SH-SY5Y (cell line): Measurements from ENCODE around the gene DNAJB12.

Experiments used
- GATA2 ChIP-seq: IDR thresholded peaks from 2 replicates; pipeline ENCODE4 v1.6.1; 2011; ENCODE audit warnings: mild to moderate bottlenecking, low read depth, low read length
- GATA3 ChIP-seq: IDR thresholded peaks from 2 replicates; pipeline ENCODE4 v1.6.1; 2011; ENCODE audit warnings: low read depth, mild to moderate bottlenecking, low read length, moderate library complexity

DNAJB12 gene

DNA sequence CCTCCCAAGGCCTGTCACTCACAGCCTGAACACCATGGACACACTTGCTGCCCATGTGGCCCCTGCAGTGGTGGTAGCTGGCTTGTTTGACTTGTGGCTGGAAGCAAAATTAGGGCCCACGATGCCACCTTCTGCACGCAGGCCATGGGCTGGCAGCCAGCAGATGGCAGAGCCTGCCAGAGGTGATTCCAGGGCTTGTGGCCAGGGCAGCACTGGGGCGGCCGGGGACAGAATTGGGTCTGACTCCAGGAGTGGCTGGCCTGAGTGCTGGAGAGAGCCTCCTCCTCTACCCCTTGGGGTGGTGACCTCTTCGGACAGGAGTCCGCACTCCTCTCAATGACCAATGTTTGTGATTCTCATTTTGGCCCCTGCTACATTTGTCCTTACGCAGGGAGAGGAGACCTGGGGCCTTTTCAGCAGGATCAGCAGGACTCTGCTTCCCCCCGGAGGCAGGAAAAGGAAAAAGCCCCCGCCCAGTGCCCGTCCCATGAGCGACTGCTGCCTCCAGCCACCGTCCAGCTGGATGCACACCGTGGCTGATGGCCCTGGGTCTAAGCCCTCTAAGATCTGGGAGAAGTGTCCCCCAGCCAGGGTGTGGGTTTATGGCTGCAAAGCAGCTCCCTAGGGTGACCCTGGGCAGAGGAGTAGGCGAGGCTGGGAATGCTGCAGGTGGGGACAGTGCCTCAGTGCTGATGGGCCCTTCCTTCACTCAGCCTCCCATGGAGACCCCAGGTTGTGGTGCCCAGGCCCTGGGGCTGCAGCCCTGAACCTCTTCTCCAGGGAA is 26.5 kb downstream of the DNAJB12 start:
- TF ChIP-seq GATA3 = no peak
- TF ChIP-seq GATA2 = no peak

DNA sequence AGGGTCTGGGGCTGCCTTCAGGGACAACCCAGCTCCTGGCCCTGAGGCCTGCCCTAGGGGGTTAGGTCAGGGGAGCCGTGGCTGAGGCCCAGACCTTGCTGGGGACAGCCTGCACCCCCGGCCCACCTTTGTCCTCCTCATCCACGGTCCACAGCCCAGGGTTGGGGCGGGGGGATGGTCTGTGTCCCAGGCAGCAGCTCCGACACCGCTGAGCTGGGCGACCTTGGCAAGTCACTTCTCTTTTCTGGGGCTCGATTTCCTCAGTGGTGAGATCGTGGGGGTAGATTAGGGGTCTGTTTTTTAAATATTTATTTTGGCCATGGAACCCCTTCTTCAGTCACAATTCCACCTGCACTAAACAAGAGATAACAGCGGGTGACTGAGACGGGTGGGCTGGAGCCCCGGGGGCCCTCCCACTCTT is 30.9 kb downstream of the DNAJB12 start:
- TF ChIP-seq GATA3 (no peak), GATA2 (peak; percentile 47)

DNA sequence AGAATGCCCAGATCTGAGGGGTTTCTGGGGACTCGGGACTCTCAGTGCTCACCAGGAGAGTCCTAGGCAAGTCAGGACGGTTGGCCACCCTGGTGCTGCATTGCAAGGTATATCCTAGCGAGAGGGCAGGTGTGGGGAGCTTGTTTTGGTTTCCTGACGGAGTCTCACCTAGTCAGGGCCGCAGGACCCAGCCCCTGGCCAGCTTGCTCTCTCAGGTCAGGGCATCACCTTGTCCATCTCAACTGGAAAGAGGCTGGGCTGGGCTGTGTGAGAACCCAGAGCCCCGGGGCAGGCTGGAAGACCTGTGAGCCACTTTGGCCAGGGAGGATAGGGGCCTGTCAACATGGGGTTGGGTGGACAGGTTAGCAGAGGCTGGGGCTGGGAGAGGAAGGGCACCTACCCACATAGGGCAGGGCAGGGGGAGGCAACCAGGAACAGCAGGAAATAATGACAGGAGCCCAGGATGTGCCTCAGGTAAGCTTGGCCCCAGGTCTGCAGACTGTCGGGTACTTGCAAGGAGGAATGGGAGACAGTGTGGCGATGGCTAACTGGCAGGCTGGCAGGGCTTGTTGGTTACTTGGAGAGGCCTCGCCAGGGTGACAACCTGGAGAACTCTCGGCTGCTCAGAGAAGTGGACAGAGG is 31.5 kb downstream of the DNAJB12 start:
- no peak for TF ChIP-seq GATA2
- TF ChIP-seq GATA3 = no peak

DNA sequence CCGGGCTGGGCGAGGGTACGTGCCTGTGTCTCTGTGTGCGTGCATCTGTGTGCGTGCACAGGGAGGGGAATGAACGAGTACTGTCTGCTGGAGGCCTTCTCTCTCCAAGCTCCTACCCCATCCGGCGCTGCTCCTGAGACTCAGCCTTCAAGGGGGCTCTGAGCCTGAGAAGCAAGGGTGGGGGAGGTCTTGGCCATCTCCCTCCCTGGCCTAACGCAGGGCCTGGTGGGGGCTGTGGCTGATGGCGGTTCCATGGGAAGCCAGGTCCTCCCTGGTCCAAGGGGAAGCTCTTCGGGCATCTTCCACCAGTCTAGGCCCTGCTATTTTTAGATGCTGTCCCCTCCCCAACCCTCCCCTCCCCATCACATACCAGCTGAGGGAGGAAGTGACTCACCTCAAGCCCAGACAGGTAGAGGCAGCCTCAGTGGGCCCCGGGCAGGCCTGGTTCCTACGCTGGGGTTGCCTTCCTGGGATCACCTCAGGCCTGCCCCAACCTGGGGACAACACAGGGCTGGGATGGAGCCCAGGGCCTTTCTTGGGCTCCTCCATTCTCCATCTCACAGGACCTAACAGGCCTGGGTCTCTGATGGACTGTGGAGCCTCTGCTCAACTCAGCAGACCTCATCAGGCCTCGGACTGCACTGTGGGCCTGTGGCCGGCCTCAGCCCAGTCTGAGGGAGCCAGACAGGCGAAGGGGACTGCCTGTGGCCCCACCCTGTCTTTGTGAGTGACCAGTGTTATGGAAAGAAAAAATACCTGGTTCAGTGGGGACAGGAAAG is 32.2 kb downstream of the DNAJB12 start:
- TF ChIP-seq GATA3 (no peak), GATA2 (no peak)

DNA sequence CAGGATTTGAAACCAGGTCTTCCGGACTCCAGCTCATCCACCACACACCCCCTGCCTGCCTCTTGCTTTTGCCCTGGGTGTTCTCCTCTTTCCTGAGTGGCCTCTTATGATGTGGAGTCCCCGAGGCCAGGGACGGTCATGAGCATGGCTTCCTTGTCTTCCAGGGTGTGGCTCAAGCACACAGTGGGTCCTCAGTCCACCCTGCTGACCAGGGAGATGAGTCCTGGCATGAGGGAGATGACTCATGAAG is 32.8 kb downstream of the DNAJB12 start:
- TF ChIP-seq GATA2 = no peak
- no peak for TF ChIP-seq GATA3

DNA sequence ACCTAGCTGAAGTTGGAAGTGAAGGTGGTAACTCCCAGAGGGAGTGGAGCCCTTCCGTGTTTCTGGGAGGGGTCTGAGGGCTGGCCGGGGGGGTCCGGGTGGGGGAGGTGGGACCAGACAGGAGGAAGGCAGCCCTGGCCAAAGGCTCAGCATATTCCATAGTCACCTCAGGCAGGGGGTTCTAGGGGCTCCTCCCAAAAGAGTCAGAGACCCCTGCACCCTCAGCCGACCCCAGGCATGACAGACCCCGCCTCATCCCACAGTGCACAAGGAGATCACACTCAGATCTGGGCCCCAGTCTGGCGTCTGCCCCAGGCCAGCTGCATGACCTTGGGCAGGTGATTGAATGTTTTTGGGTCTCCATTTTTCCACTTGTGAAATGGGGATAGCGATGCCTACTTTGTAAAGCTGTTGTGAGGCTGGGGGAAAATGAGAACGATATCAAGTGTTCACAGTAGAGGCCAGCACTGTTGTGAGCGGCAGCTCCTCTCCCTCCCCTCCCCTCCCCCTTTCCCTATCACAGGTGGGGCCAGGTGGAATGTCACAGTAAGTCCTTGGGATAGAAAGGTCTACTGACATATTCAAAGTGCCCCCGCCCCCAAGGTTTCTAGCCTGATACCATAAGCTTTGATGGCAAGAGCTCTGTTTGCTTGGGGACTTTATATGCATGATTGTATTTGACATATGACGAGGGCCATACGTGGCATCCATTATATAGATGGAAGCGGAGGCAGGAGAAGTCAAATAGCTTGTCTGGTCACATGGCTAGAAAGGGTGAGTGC is 33.3 kb downstream of the DNAJB12 start:
- TF ChIP-seq GATA2 (no peak), GATA3 (no peak)

DNA sequence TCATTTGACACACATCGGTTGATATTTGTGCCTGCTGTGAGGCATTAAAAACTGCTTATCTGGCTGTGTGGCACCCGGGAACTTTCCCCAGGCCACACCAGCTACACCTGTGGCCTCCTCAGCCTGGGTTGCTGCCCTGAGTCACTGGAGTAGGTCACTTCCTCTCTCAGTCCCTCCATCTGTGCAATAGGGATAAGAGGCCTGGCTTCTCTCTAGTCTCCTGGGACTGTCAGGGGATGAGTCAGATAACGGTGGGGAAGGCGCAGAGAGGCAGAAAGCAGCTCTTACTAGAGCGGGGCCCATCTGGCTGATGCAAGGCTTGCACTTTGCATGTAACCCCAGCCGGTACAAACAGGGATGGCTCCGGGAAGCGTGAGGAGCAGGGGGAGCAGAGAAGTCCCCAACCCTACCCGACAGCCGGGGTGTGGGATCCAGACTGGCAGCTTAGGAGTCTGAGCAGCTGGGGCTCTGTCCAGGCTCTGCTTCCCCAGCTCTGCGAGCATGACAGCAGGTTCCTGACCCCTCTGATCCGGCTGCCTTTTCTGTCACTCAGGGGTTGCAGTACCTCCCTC is 34.0 kb downstream of the DNAJB12 start:
- no peak for TF ChIP-seq GATA3
- peak; percentile 84 for TF ChIP-seq GATA2

DNA sequence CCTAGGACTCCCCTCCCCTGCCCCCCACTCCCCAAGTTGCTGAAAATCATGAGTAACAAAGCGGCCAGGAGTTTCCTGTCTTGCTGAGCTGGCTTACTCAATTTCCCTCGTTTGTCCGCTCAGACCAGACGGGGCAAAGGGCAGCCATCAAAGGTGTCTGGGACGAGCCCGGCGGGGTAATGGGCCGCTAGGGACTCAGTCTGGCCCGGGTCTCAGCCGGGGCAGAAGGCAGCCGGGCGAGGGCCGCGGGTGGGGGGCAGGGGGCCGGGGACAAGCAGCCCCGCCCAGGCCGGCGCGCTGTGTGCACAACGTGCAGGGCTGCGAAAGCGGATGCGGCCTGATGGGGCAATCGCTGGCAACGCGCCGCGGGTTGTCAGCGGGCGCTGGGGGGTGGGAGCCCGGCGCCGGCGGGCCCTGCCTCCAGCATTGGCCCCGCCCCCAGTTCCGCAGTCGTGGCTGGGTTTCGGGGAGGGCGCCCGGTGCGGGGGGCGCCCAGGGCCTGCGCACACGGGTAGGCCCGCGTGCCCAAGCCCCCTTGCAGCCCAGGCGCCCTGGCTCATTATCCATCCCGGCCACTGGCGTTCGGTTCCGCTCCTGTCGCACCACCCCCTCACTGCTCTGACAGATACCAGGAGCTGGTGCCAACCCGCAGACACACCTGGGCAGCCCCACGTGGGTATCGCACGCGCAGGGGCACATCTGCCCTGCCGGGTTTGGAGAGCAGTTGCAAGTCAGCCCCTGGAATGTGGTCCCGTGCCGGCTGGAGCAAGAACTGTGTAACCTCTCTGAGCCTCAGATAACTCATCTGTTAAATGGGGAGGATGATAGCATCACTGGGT is 35.1 kb downstream of the DNAJB12 start:
- TF ChIP-seq GATA3 (no peak), GATA2 (no peak)

DNA sequence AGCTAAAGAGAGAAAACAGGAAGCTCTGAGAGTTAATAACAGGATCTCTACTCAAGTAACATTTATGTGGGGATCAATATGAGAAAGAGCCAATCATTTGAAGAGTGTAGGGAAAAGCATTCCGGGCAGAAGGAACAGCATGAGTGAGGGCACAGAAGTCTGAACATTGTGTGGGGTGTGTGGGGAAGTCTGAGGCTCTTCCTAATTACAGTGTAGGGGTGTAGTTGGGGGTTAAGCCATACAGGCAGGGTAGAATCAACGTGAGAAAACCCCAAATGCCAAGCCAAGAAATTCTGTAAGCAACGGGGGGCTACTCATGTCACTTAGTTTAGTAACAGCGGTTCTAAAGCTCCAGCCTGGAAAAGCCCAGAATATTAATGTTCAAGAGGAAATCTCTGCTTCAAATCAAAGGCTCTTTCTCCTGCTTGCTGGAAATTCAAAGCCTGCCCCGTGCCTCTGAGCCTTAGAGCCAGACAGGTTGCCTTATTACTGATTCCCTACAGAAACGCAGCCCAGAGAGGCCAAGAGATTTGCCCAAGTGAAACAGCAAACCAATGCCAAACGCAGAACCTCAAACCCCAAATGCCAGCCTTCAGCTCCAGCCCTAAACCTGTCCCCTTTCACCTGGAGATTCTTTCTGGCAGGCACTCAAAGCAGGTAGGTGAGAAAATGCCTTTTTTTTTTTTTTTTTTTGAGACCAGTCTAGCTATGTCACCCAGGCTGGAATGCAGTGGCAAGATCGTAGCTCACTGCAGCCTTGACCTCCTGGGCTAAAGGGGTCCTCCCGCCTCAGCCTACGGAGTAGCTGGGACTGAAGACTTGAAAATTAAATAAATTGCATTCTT is 36.1 kb downstream of the DNAJB12 start:
- no peak for TF ChIP-seq GATA3
- TF ChIP-seq GATA2 = no peak

DNA sequence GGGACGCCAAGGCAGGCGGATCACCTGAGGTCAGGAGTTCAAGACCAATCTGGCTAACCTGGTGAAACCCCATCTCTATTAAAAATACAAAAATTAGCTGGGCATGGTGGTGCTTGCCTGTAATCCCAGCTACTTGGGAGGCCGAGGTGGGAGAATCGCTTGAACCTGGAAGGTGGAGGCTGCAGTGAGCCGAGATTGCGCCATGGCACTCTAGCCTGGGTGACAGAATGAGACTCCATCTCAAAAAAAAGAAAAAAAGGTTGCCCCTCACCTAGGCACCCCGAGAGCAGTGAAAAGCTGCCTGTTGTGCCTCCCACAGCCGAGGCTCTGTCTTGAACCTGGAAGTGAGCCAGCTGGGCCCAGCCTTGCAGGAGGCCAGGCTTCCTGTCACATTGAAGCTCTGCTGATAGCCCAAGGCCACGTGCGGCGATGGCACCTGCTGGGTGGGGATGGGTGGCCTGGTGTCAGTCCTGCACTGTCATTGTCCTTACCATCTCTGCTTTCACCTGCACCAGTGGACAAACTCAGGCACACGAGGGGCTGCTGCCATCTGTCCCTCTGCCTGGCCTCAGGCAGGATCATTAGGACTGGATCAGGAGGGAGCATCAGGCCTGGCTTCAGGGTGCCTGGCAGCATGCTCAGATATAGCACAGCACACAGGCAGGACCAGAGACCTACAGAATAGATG is 37.8 kb downstream of the DNAJB12 start:
- TF ChIP-seq GATA2 (peak; percentile 22; the same call in 1 of the 2 replicates), GATA3 (no peak)

DNA sequence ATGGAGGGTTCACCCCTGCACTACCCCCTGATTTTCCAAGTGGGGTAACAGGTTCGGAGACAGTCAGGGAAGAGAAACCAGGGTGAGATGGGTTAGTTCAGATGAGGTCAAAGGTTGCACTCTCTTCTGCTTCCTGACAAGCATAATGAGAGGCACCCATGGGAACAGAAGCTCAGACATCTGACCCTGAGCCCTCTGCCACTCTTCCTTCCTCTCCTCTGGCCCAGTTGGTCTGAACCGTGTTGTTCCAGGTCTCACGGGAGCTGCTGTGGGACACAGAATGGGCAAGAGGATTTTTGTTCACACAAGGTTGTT is 38.4 kb downstream of the DNAJB12 start:
- no peak for TF ChIP-seq GATA3
- no peak for TF ChIP-seq GATA2

DNA sequence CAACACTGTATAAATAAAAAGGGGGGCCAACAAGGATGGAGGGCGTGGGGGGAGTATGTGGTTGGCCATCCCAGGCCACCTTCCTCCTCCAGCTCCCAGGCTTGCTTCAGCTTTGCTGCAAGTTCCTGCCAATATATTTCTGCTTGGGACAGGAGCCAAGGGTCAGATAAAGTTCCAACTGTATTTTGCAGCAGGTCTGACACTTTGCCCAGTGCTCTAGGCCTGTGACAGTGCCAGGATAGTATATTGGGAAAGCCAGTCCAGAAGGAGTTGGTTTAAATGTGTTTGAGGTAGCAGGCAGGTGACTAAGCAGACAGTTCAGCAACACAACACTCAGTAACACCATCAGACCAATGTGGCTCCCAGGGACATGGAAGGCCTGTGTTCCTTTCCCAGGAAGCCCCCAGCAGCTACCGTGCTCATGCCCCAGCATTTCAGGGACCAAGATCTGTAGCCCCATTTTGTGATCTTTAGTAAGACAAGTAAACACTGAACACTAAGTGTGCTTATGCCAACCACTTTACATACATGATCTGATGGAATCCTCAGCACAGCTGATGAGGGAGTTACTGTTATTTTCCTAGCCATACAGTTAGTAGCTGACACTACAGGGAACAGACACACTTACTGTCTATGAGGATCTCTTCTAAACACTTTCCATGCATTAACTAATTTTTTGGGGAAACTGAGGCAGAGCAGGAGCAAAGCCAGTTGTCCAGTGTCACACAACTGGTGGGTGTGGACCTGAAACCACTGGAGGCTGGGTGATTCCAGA is 38.9 kb downstream of the DNAJB12 start:
- TF ChIP-seq GATA2 (no peak), GATA3 (no peak)
